ACC112 (cell line): ENCODE data around the gene RAD51B.
"Not testable (repeated sequence)": the region's sequence is repeated elsewhere in the genome, so short reads cannot be mapped to it uniquely, and the experiment has no call there.

Experiments
- H2AFZ ChIP-seq: fragments of 200-600 bp; sonication (generic); one replicate; pipeline ENCODE4 v1.6.0; 2017; ENCODE audit warnings: antibody characterized with exemption, low read length; ENCODE audit not compliant: unreplicated experiment
- H3K27ac ChIP-seq: fragments of 200-600 bp; sonication (generic); 2 replicates; pipeline ENCODE4 v1.5.1; 2014; ENCODE audit warnings: low read depth, mild to moderate bottlenecking, antibody characterized with exemption, low read length, moderate library complexity
- H3K27me3 ChIP-seq: fragments of 200-600 bp; sonication (generic); 2 replicates; pipeline ENCODE4 v1.6.1; 2014; ENCODE audit warnings: mild to moderate bottlenecking, antibody characterized with exemption, low read length, moderate library complexity, mixed read lengths; ENCODE audit not compliant: insufficient read depth
- H3K36me3 ChIP-seq: fragments of 200-600 bp; sonication (generic); 2 replicates; pipeline ENCODE4 v1.6.1; 2016; ENCODE audit warnings: mild to moderate bottlenecking, antibody characterized with exemption, low read length, moderate library complexity, mixed read lengths; ENCODE audit not compliant: insufficient read depth
- H3K4me1 ChIP-seq: fragments of 200-600 bp; sonication (generic); one replicate; pipeline ENCODE4 v1.6.1; 2016; ENCODE audit warnings: low read length, mixed read lengths; ENCODE audit not compliant: insufficient read depth, unreplicated experiment, control insufficient read depth
- H3K4me3 ChIP-seq: fragments of 200-600 bp; sonication (generic); 2 replicates; pipeline ENCODE4 v1.5.1; 2014; ENCODE audit warnings: mild to moderate bottlenecking, low read depth, low read length
- H3K79me2 ChIP-seq: fragments of 200-600 bp; sonication (generic); one replicate; pipeline ENCODE4 v1.6.0; 2016; ENCODE audit warnings: low read length; ENCODE audit not compliant: control insufficient read depth, unreplicated experiment, insufficient read depth

RAD51B gene

GRCh38 chr14:68284834-68285233, 465.3 kb downstream of the RAD51B start:
- H3K36me3 ChIP-seq: no peaks in the 10 kb centered on the region
- no peak overlapping the region for H2AFZ ChIP-seq
- H3K27ac ChIP-seq: no peak overlapping the region
- no peaks in the 10 kb centered on the region for H3K79me2 ChIP-seq
- H3K4me1 ChIP-seq: no peaks in the 10 kb centered on the region
- no peak overlapping the region for H3K4me3 ChIP-seq
- no peaks in the 10 kb centered on the region for H3K27me3 ChIP-seq

DNA sequence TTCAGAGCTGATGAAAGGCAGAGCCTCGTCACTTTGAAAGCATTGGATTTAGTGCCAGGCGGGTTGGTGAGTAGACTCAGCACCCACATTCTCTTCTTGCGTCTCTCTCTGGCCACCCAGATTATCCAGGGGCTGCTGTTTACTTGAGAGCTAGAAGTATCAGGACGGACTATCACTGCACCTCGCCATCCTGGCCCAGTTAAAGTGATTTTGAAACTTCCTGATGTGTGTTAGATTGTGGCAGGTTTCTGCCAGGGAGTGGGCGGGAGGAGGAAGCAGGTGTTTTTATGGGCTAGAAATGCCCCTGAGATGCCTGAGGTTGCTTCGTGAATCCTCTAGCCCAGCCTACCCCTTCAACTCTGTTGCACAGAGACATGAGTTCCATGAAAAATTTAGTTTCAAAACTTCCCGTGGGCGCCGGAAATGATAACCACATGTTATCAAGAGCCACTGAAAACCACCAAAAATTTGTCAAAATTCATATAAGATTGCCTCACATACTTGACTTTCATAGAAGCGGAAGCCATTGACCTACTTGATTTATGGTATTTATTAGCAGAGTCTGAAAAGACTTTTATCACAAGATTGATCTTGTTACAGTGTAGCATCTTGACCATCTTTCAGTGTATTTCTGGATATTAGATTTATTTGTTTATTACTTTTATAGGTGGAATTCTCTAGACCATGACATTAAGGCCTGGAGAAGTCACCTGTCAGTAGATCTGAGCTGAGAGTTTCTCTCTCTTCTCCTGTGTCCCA, 466.0 kb downstream of the RAD51B start:
- H3K36me3 ChIP-seq: no peaks in the 10 kb centered on the region
- H3K4me1 ChIP-seq: no peaks in the 10 kb centered on the region
- H3K27ac ChIP-seq: no peak overlapping the region
- no peaks in the 10 kb centered on the region for H3K27me3 ChIP-seq
- H2AFZ ChIP-seq: no peak overlapping the region
- no peak overlapping the region for H3K4me3 ChIP-seq
- no peaks in the 10 kb centered on the region for H3K79me2 ChIP-seq

GRCh38 chr14:68286667-68287066, 467.1 kb downstream of the RAD51B start:
- no peak overlapping the region for H3K27ac ChIP-seq
- H3K4me3 ChIP-seq: no peak overlapping the region
- H3K4me1 ChIP-seq: no peaks in the 10 kb centered on the region

GRCh38 chr14:68289452-68289851, 469.9 kb downstream of the RAD51B start:
- not testable (repeated sequence) for H3K27ac ChIP-seq, H3K4me3 ChIP-seq, H3K79me2 ChIP-seq, H3K36me3 ChIP-seq, H2AFZ ChIP-seq, H3K4me1 ChIP-seq, H3K27me3 ChIP-seq

More at GRCh38 chr14:68286667-68287066, 467.1 kb downstream of the RAD51B start:
- Histone ChIP-seq H3K36me3 (no peaks in the 10 kb centered on the region), H2AFZ (no peak overlapping the region), H3K27me3 (no peaks in the 10 kb centered on the region), H3K79me2 (no peaks in the 10 kb centered on the region)

DNA sequence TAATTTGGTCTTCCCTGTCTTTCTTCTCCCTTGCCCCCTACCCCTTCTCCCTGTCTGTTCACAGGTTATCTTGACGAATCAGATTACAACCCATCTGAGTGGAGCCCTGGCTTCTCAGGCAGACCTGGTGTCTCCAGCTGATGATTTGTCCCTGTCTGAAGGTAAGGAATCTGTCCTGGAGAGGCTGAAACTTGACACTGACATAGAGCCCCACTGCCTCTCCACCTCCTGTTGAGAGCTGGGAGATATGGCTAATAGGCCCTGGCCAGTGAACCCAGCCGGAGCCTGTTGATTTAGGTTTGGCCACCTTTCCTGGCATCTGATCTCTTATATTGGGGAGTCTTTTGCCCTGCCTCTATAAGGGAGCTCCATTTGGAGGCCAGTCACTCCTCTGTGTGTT, 472.2 kb downstream of the RAD51B start:
- Histone ChIP-seq H3K4me3 (no peak overlapping the region), H2AFZ (no peak overlapping the region), H3K79me2 (no peaks in the 10 kb centered on the region), H3K4me1 (no peaks in the 10 kb centered on the region), H3K27ac (no peak overlapping the region), H3K36me3 (no peaks in the 10 kb centered on the region), H3K27me3 (no peaks in the 10 kb centered on the region)

DNA sequence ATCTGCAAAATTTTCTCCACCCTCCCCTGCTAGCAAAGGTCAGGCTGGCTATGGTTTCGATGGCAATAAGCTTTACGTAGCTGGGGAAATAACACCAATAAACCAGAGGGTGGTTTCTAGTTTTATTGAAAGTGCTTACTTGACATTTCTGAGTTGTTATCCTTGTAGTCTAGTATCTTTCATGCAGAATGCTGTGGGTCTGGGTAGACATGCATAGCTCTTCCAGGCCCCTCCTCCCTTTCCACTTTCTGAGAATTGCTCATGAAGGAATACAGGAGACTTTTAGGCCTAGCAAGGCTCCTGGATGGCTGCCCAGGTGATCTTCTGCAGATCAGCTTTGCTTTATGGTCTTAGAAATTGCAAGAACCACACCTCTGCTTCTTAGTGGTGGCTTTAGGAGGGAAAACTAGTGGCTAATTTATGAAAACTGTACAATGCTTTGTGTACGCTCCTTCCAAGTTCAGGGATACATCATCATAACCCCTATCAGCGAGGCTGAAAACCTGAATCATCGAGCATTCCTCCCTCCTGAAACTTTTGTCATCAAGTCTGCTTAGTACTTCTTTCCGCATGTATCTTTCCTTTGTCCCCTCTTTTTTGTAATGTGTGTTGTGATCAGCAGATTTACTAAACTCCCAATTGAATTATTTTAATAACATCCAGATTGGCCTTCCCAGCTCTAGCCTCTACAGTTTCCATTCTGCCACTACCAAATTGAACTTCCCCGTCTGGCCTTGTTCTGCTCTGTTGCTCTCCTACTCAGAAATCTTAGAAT, 473.0 kb downstream of the RAD51B start:
- Histone ChIP-seq H3K27me3 (no peaks in the 10 kb centered on the region), H2AFZ (no peak overlapping the region), H3K4me3 (no peak overlapping the region), H3K27ac (no peak overlapping the region), H3K36me3 (no peaks in the 10 kb centered on the region), H3K79me2 (no peaks in the 10 kb centered on the region), H3K4me1 (no peaks in the 10 kb centered on the region)

DNA sequence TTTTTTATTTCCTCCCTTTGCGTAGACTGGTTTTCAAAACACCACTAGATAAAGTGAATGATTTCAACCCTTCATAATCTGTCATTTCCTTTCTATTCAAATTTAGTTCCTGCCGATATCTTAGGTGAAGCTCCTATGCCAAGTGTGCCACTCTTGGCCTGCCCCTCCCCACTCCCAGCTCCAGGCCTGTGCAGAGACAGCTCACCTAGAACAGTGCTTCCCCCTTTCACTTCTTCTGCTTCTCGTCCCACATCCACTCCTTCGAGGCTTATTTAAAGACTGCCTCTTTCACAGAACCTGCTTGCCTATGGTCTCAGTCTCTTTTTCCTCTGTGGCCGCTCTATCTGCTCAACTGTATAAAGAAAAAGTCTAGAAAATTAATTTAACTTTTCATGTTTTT, 473.8 kb downstream of the RAD51B start:
- Histone ChIP-seq H3K4me3 (no peak overlapping the region), H3K36me3 (no peaks in the 10 kb centered on the region), H3K79me2 (no peaks in the 10 kb centered on the region), H3K4me1 (no peaks in the 10 kb centered on the region), H3K27ac (no peak overlapping the region), H3K27me3 (no peaks in the 10 kb centered on the region), H2AFZ (no peak overlapping the region)

DNA sequence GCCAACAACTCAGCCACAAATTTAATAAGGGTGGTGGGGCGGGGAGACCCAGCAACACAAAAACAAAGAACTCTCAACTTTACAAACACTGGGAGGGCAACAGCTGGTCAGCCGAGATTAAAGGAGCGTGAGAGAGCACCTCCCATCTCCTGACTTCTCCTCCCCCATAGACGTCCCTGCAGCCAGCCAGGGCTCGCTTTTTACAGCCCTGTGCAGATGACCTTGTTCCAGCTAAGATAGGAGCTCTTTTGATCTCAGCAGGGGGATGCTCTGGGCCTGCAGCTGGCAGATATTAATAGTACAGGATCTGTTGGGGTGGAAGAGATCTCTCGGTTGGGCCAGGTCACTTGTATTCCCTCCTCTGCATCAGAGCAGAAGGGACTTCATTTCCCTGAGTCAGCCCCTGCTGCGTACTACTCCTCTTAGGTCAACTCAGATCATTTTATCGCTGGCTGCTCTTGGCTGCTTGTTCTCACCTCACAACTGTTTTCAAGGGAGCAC, 475.8 kb downstream of the RAD51B start:
- Histone ChIP-seq H2AFZ (no peak overlapping the region), H3K27ac (no peak overlapping the region)

DNA sequence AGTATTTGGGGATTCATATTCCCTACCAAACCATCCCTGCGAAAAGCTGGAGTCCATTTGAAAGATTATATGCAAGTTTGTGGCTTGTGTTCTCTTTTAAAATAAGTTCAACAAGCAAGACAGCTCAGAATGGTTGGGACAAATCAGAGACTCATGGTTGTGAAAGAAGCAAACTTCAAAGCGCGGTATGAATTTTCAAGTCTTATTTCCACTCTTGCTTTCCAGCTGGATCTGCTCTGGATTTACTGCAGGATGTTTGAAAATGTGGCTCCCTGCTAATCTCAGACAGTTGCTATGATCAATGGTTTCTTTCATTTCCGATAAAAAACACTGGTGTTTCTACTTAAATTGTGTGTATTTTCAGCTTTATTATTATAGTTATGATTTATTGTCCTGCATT, 477.5 kb downstream of the RAD51B start:
- Histone ChIP-seq H3K79me2 (no peaks in the 10 kb centered on the region), H3K27ac (no peak overlapping the region), H3K4me1 (no peaks in the 10 kb centered on the region), H2AFZ (no peak overlapping the region), H3K4me3 (no peak overlapping the region), H3K27me3 (no peaks in the 10 kb centered on the region), H3K36me3 (no peaks in the 10 kb centered on the region)

More for the DNA sequence above, 475.8 kb downstream of the RAD51B start:
- Histone ChIP-seq H3K4me3 (no peak overlapping the region), H3K27me3 (no peaks in the 10 kb centered on the region), H3K79me2 (no peaks in the 10 kb centered on the region), H3K36me3 (no peaks in the 10 kb centered on the region), H3K4me1 (no peaks in the 10 kb centered on the region)

DNA sequence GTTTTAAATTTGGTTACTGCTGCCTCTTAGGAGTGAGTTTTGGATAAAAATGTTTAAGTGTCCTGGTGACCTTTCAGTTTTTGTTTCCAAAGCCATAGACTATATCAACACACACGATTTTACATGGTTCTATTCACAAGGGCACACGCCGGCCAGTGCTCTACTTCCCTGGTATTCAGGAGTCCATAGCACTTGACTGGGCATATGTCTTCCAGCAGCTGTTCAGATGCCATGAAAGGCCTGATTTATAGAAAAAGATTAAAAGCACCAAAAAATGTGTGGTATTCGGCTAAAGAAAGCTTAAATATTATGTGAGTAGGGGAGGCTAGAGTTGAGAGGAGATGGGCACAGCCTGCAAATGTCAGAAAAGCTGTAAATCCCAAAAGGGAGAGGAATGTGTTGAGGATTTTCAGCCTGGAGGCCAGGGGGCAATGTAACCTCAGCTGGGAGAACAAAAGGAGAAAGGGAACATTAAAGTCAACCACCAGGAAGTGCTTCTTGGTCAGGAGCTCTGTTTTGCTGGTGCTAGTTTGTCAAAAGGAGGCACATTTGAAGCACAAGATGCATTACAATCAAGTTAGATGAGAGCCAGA, 478.4 kb downstream of the RAD51B start:
- Histone ChIP-seq H3K4me3 (no peak overlapping the region), H3K27me3 (no peaks in the 10 kb centered on the region), H3K27ac (no peak overlapping the region), H3K79me2 (no peaks in the 10 kb centered on the region), H3K36me3 (no peaks in the 10 kb centered on the region), H2AFZ (no peak overlapping the region), H3K4me1 (no peaks in the 10 kb centered on the region)
